ENCODE measurements around the gene CATSPER2. TPM values are rescaled to one million over a fixed set of nuclear protein-coding genes. Genes with fewer than 3 reads are reported as not detected.
"Not testable (repeated sequence)": the region's sequence is repeated elsewhere in the genome, so short reads cannot be mapped to it uniquely, and the experiment has no call there.

CATSPER2 gene
- 7.3 TPM for polyA plus RNA-seq (2012; ENCODE audit: insufficient read depth, insufficient read length, low read depth)

GRCh38 chr15:43648649-43649429 is at the start of gene CATSPER2:
TSS of gene CATSPER2 (minus strand) at chr15:43648844. CDS start at chr15:43648061, 783 bp downstream.
- Histone ChIP-seq H3K4me3 (ENCODE audit: low read depth, low read length) (no peak within 1 kb of the TSS), H3K9me3 (peaks cover 3% of the 10 kb centered on the region), H3K36me3 (peaks cover 4% of the 10 kb centered on the region), H3K4me1 (no peaks in the 10 kb centered on the region), H3K27me3 (no peaks in the 10 kb centered on the region)
- TF ChIP-seq, protein P1, sequence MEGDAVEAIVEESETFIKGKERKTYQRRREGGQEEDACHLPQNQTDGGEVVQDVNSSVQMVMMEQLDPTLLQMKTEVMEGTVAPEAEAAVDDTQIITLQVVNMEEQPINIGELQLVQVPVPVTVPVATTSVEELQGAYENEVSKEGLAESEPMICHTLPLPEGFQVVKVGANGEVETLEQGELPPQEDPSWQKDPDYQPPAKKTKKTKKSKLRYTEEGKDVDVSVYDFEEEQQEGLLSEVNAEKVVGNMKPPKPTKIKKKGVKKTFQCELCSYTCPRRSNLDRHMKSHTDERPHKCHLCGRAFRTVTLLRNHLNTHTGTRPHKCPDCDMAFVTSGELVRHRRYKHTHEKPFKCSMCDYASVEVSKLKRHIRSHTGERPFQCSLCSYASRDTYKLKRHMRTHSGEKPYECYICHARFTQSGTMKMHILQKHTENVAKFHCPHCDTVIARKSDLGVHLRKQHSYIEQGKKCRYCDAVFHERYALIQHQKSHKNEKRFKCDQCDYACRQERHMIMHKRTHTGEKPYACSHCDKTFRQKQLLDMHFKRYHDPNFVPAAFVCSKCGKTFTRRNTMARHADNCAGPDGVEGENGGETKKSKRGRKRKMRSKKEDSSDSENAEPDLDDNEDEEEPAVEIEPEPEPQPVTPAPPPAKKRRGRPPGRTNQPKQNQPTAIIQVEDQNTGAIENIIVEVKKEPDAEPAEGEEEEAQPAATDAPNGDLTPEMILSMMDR (IDR thresholded peaks at IDR 0.05; ENCODE audit: low read depth, low read length), result no peak
- peak; percentile 9 for DNase-seq

DNA sequence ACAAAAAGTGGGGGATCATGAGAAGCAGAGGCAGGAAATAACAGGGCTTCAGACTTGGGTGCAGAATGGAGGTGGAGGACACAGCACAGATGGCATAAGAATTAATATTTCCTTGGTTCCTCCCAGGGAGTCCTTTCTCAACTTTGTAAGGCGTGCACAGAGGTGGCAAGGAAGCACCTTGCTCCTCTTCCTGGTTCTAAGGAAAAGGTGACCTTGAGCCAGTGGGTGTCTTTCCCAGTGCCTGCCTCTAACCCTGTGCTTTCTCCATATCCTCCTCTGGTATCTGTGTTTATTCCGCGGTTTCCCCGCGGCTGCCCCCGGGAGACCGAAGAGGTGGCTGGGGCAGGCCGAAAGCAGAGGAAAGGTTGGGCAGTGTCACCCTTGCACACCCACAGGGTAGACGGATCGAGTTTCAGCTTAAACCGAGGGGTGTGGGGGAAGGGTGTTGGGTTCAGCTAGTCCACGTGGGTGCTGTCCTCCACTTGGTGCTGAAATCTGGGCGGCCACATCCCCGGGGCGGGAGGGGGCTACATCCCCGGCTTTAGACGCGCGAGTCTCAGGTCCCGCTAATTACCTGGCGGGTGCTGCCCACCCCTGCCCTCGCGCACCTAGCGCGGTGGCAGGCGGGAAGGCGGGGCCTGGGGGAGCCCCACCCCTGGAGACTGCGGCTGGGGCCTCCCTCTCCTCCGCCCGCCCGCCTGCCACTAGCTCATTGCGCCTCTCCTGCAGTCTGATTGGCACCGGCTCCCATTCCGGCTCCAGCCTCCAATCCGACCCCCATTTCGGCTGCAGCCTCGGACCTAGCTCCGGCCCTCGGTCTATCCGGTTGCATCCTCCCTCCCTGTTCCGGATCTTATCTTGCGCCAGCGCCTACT is 44.7 kb upstream of the CATSPER2 start, which contains the start of gene CKMT1A:
Gene CKMT1A, plus strand, starts transcription at position 712 of the 875 bp plus-strand sequence. CDS start 192 bp downstream, outside the sequence.
- not testable (repeated sequence) for H3K9me3 ChIP-seq; DNase-seq; H3K4me1 ChIP-seq; H3K36me3 ChIP-seq; H3K4me3 ChIP-seq (ENCODE audit: low read depth, low read length); H3K27me3 ChIP-seq

- not testable (repeated sequence) for H3K9me3 ChIP-seq; H3K4me1 ChIP-seq; H3K36me3 ChIP-seq; H3K27me3 ChIP-seq; DNase-seq; H3K4me3 ChIP-seq (ENCODE audit: low read depth, low read length)
Observed at GRCh38 chr15:43692679-43693078, 44.0 kb upstream of the CATSPER2 start.

DNA sequence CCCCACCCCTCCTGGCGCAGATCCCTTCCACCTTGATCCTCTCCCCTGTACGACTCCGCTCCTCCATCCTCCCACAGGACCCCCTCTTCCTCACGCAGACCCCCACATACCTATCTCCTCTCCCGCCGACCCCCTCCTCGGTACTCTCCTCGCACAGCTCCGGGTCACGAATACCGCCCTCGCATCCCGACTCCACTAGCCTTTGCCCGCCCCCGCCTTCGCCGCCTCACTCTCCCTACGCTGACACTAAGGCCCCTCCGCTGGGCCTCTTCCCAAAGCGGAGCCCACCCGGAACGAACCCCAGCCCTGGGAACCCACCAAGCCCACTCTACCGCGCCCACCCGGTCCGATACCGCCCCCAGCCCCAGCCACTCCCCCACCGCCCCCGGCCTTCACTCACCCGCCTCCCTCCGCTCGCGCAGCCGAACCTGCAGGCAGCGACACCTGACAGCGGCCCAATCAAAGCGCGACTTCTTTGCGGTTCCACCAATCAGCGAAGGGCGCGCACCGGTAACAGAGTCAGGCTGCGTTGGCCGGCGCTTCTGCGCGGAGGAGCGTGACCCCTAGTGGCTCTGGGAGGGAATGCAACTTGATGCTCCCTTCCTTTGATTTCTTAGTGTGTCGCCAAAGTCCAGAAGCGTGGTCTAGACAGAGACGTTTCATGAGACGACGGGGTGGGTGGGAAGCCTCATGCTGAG is 41.1 kb upstream of the CATSPER2 start:
- DNase-seq; H3K4me3 ChIP-seq (ENCODE audit: low read depth, low read length); H3K27me3 ChIP-seq; H3K4me1 ChIP-seq; H3K36me3 ChIP-seq; H3K9me3 ChIP-seq: not testable (repeated sequence)

DNA sequence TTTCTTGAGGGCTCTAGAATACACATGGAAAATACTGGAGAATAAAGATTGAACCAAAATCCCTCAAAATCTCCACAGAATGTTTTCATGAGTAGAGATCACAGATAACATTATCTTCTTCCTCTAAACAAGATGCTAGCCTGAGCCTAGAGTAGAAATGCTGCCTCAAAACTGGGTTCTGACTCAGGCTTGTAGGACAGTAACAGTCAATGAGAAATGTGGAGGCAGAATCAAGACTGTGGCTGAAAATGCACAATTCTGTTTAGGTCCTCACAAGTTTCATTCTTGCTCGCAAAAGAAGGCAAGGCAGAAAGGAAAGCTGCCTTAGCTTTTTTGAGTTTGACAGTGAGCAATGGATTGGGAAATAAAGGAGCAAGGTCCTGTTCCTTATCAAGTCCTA is 25.5 kb upstream of the CATSPER2 start:
- H3K36me3 ChIP-seq; H3K4me1 ChIP-seq; H3K9me3 ChIP-seq; H3K4me3 ChIP-seq (ENCODE audit: low read depth, low read length); H3K27me3 ChIP-seq; DNase-seq: not testable (repeated sequence)

DNA sequence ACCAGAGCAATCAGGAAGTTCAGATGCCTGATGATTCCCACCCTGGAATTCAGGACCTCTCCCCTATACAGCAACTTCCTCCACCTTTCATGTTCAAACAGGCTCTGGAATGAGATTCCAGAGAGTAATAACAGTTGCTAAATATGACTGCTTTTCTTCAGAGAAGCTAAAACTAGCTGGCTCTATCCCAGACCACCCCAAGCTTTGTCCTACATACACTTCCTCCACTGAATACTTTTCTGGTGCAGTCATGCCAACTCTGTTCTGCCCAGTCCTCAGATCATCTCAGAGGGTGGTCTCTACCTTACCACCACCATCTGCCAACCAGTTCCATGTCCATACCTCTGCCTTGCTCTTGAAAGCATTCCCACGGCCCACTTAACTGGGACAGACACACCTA is 17.5 kb upstream of the CATSPER2 start:
- not testable (repeated sequence) for H3K4me3 ChIP-seq (ENCODE audit: low read depth, low read length); DNase-seq

GRCh38 chr15:43663333-43663732 is 14.7 kb upstream of the CATSPER2 start:
- DNase-seq; H3K4me1 ChIP-seq; H3K36me3 ChIP-seq; H3K27me3 ChIP-seq; H3K4me3 ChIP-seq (ENCODE audit: low read depth, low read length); H3K9me3 ChIP-seq: not testable (repeated sequence)

More for the DNA sequence above, 17.5 kb upstream of the CATSPER2 start:
- not testable (repeated sequence) for H3K27me3 ChIP-seq, H3K36me3 ChIP-seq, H3K4me1 ChIP-seq, H3K9me3 ChIP-seq

DNA sequence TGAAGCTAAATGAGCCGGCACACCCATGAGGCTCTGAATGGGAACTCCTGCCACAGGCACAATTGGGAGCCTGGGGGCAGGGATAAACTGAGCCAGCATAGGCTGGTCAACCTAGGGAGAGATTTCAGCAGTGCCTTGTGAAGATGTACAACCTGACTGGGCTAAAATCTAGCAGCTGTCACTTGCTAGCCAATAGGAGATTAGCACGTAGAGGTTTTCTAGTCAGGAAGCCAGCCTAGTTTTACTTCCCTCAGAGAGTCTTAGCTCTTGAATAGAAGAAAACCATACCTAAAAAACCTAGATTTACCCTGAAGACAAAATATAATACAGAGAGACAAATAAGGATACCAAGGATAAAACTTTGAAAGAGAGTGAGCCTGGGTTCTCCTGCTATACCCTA is 13.6 kb upstream of the CATSPER2 start:
- H3K4me3 ChIP-seq (ENCODE audit: low read depth, low read length); DNase-seq; H3K27me3 ChIP-seq; H3K36me3 ChIP-seq; H3K4me1 ChIP-seq; H3K9me3 ChIP-seq: not testable (repeated sequence)

DNA sequence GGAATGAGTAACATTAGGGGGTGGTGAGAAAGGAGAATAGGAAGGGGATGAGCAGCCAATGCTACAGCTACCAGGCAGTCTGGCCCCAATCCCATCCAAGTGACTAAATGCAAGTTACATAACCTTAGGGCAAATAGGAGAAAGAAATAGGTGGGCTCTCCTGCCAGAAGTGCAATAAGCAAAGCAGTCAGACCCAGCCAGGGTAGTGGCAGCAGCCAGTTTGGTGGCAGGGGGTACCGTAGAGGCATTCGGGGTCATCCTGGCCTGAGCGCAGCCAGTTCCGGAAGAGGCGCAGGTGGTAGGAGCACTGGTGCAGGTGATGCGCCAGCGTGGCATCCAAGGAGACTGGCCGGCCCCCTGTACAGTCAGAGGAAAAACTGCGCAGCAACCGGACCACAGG is 11.1 kb upstream of the CATSPER2 start:
- not testable (repeated sequence) for H3K36me3 ChIP-seq; H3K4me3 ChIP-seq (ENCODE audit: low read depth, low read length); DNase-seq; H3K9me3 ChIP-seq; H3K27me3 ChIP-seq; H3K4me1 ChIP-seq

GRCh38 chr15:43649430-43649926 is 834 bp upstream of the CATSPER2 start:
- not testable (repeated sequence) for H3K4me3 ChIP-seq (ENCODE audit: low read depth, low read length); H3K36me3 ChIP-seq; H3K9me3 ChIP-seq; H3K4me1 ChIP-seq; H3K27me3 ChIP-seq; DNase-seq

DNA sequence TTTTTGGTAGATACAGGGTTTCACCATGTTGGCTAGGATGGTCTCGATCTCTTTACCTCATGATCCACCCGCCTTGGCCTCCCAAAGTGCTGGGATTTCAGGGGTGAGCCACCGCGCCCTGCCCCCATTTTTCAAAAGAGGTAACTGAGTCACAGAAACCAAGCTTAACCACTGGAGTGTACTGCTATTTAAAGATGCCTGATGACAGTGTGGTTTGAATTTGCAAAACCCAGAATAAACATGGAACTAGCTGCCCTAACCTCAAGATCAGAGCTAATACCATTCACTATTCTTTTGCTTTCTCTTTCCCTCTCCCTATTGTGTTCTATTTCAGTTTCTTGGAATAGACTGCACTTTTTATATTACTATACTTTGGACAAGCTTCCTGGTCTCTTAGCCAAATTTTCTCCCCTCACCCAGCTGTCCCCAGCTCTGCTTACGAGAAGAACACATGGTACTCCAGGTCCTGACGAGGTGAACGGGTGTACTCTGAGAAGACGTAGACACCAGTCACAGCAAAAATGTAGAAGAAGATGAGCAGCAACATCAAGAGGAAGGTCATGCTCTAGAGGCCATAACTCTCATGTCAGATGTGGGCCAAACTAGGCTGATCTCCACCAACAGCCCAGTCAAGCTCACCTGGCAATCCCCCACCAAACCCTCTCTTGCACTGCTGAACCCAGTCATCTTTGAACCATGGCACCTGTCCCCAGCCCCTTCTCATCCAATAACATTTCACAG is 10.0 kb downstream of the CATSPER2 start:
- not testable (repeated sequence) for H3K36me3 ChIP-seq; H3K27me3 ChIP-seq; H3K4me3 ChIP-seq (ENCODE audit: low read depth, low read length); H3K9me3 ChIP-seq; H3K4me1 ChIP-seq; DNase-seq

- H3K9me3 ChIP-seq; H3K36me3 ChIP-seq; H3K4me3 ChIP-seq (ENCODE audit: low read depth, low read length); H3K4me1 ChIP-seq; DNase-seq; H3K27me3 ChIP-seq: not testable (repeated sequence)
Observed at GRCh38 chr15:43626937-43627336, 21.7 kb downstream of the CATSPER2 start.
